IMR-90 (cell line): ENCODE measurements around the gene MECR. TPM values are rescaled to one million over a fixed set of nuclear protein-coding genes. Genes with fewer than 3 reads are reported as not detected.

Experiments used
- ATAC-seq: fragments of 200-7000 bp; cut with Tn5 transposase; 2 replicates; pipeline ENCODE4 v1.9.1; 2020; ENCODE audit warnings: low read depth, mild to moderate bottlenecking, moderate library complexity
- BruUV-seq: library from RNA; stranded (reverse); fragments of 400-500 nt; replicated peaks from 2 replicates; lab custom pipeline; 2021; lab: Mats Ljungman, UMichigan
- CTCF ChIA-PET: fragments of 300-600 bp; formaldehyde crosslinking; extraction: SDS; loops from one replicate; lab custom pipeline; 2021; ENCODE audit warnings: antibody characterized with exemption; lab: Yijun Ruan, JAX
- POLR2A ChIA-PET: fragments of 300-600 bp; sonication (Branson Sonifier 250); formaldehyde crosslinking; loops from one replicate; lab custom pipeline; 2022; ENCODE audit warnings: antibody characterized with exemption; ENCODE audit not compliant: unreplicated experiment; lab: Charles Lee
- DNase-seq: peaks from one replicate; pipeline ENCODE4 v3.0.0; 2013
- H2AFZ ChIP-seq: replicated peaks from 2 replicates; pipeline ENCODE3; 2013; ENCODE audit warnings: low read length, mild to moderate bottlenecking; ENCODE audit not compliant: poor library complexity
- H2AK5ac ChIP-seq: 2 replicates; pipeline ENCODE4 v1.6.1; 2013; ENCODE audit warnings: low read depth, low read length, inconsistent platforms
- H2AK9ac ChIP-seq: replicated peaks from 2 replicates; pipeline ENCODE3; 2013; ENCODE audit warnings: mild to moderate bottlenecking, low read depth, low read length, moderate library complexity; ENCODE audit not compliant: poor library complexity
- H2BK120ac ChIP-seq: 2 replicates; pipeline ENCODE4 v1.6.1; 2013; ENCODE audit warnings: low read depth, low read length, inconsistent platforms
- H2BK15ac ChIP-seq: 3 replicates; pipeline ENCODE4 v1.6.1; 2013; ENCODE audit warnings: low read depth, low read length, inconsistent platforms
- H2BK20ac ChIP-seq: 2 replicates; pipeline ENCODE4 v1.6.1; 2013; ENCODE audit warnings: low read depth, mild to moderate bottlenecking, inconsistent platforms, low read length, moderate library complexity
- H2BK5ac ChIP-seq: 2 replicates; pipeline ENCODE4 v1.6.1; 2013; ENCODE audit warnings: mild to moderate bottlenecking, low read depth, low read length, inconsistent platforms; ENCODE audit not compliant: poor library complexity, severe bottlenecking
- H3K14ac ChIP-seq: replicated peaks from 2 replicates; pipeline ENCODE4 v1.6.1; 2013; ENCODE audit warnings: low read depth, low read length, inconsistent platforms
- H3K18ac ChIP-seq: 2 replicates; pipeline ENCODE4 v1.6.1; 2013; ENCODE audit warnings: low read depth, low read length, control low read depth
- H3K23ac ChIP-seq: 2 replicates; pipeline ENCODE4 v1.6.1; 2013; ENCODE audit warnings: low read depth, low read length, inconsistent platforms
- H3K27ac ChIP-seq: 2 replicates; pipeline ENCODE4 v1.5.1; 2013; ENCODE audit warnings: mild to moderate bottlenecking, control low read depth, low read length; ENCODE audit not compliant: insufficient read depth
- H3K27me3 ChIP-seq: 2 replicates; pipeline ENCODE4 v1.6.1; 2013; ENCODE audit warnings: low read length; ENCODE audit not compliant: control insufficient read depth, insufficient read depth
- H3K36me3 ChIP-seq: 2 replicates; pipeline ENCODE4 v1.6.1; 2013; ENCODE audit warnings: low read length, mixed read lengths; ENCODE audit not compliant: control insufficient read depth, insufficient read depth
- H3K4ac ChIP-seq: 2 replicates; pipeline ENCODE4 v1.6.1; 2013; ENCODE audit warnings: low read depth, low read length, inconsistent platforms
- H3K4me1 ChIP-seq: 2 replicates; pipeline ENCODE4 v1.6.1; 2013; ENCODE audit warnings: low read length, mixed read lengths; ENCODE audit not compliant: control insufficient read depth, insufficient read depth
- H3K4me2 ChIP-seq: 2 replicates; pipeline ENCODE4 v1.6.1; 2013; ENCODE audit warnings: low read depth, mild to moderate bottlenecking, control low read depth, low read length, moderate library complexity
- H3K4me3 ChIP-seq: 2 replicates; pipeline ENCODE4 v1.5.1; 2013; ENCODE audit warnings: low read depth, mild to moderate bottlenecking, control low read depth, low read length, moderate library complexity; ENCODE audit not compliant: insufficient read depth
- H3K56ac ChIP-seq: 2 replicates; pipeline ENCODE4 v1.6.1; 2013; ENCODE audit warnings: low read length, inconsistent platforms; ENCODE audit not compliant: insufficient read depth; ENCODE audit errors: extremely low read depth
- H3K79me1 ChIP-seq, 2 experiments: 2 replicates each; pipeline ENCODE4 v1.6.1; 2013; ENCODE audit warnings: low read length in 2 of 2, inconsistent platforms in 1 of 2, low read depth in 1 of 2
- H3K9ac ChIP-seq: 2 replicates; pipeline ENCODE4 v1.6.1; 2013; ENCODE audit warnings: low read depth, low read length, control low read depth
- H3K9me1 ChIP-seq: 2 replicates; pipeline ENCODE4 v1.6.1; 2013; ENCODE audit warnings: low read length, inconsistent platforms; ENCODE audit not compliant: insufficient read depth
- H3K9me3 ChIP-seq: 2 replicates; pipeline ENCODE4 v1.6.1; 2013; ENCODE audit warnings: low read length; ENCODE audit not compliant: control insufficient read depth, insufficient read depth
- H4K20me1 ChIP-seq: 2 replicates; pipeline ENCODE4 v1.6.1; 2013; ENCODE audit warnings: low read length, inconsistent platforms; ENCODE audit not compliant: insufficient read depth
- H4K5ac ChIP-seq: 2 replicates; pipeline ENCODE4 v1.6.1; 2013; ENCODE audit warnings: mild to moderate bottlenecking, low read depth, low read length, control low read depth
- H4K8ac ChIP-seq, 2 experiments: 2 replicates each; pipeline ENCODE4 v1.6.1; 2013; ENCODE audit warnings: low read depth in 2 of 2, low read length in 2 of 2, control low read depth in 1 of 2, inconsistent platforms in 1 of 2
- H4K91ac ChIP-seq: 2 replicates; pipeline ENCODE4 v1.6.1; 2013; ENCODE audit warnings: low read depth, low read length, inconsistent platforms; ENCODE audit not compliant: insufficient read depth
- CEBPB ChIP-seq: IDR thresholded peaks from 2 replicates; pipeline ENCODE4 v1.6.1; 2012; ENCODE audit warnings: low read depth, low read length, improper control_type of control experiment
- ELK1 ChIP-seq: fragments of 150-350 bp; IDR thresholded peaks from 2 replicates; pipeline ENCODE4 v1.6.1; 2016; ENCODE audit warnings: low read depth, mild to moderate bottlenecking, low read length, moderate library complexity, borderline replicate concordance
- WGBS, 2 experiments: methylation state at CpG; one replicate each; pipeline versions ENCODE4 v1.1.5 to v1.1.7; 2013; ENCODE audit warnings: missing lambda C conversion rate in 2 of 2; ENCODE audit not compliant: insufficient read length in 1 of 2; ENCODE audit errors: extremely low coverage in 2 of 2; 5-methylcytosine and 5-hydroxymethylcytosine counted together
- dilution Hi-C: fragments of 300-500 bp; cut with HindIII; formaldehyde crosslinking; loops from one replicate; pipeline ENCODE4 v1.14.3; 2018; ENCODE audit warnings: low sequenced_read_pairs; ENCODE audit not compliant: unreplicated experiment
- in situ Hi-C: fragments of 300-500 bp; cut with MboI; formaldehyde crosslinking; loops from 3 replicates; pipeline ENCODE4 v1.14.3; 2019; ENCODE audit warnings: low sequenced_read_pairs, inconsistent platforms, mixed read lengths
- intact Hi-C: fragments of 100-400 bp; cut with micrococcal nuclease; formaldehyde crosslinking; loops from 2 replicates; pipeline ENCODE4 v1.10.0; 2022
- polyA plus RNA-seq, 3 experiments: library from polyadenylated mRNA; depleted of rRNA; stranded (reverse); fragments of >200 nt; gene quantifications; 2 replicates each; pipeline ENCODE4 v1.2.3, GENCODE V29; 2012; ENCODE audit warnings: low replicate concordance in 1 of 3
- total RNA-seq: library from RNA; depleted of rRNA; stranded (reverse); fragments of >200 nt; gene quantifications from 2 replicates; pipeline ENCODE4 v1.2.3, GENCODE V29; 2012

Gene MECR
- total and polyA plus RNA-seq, 2 of the 4 experiments (the other 2 are of a cell fraction): 20.3 to 24.8 TPM

GRCh38 chr1:29239142-29239541, 8.4 kb upstream of the MECR start:
- Histone ChIP-seq H2BK5ac (no peak overlapping the region), H3K9ac (no peak overlapping the region), H4K91ac (no peak overlapping the region), H4K8ac (no peak overlapping the region; a peak in 1 of 4 replicates), H3K14ac (no peak overlapping the region), H3K4me1 (peaks cover 20% of the 10 kb centered on the region), H2AFZ (no peak overlapping the region), H3K79me1 (peaks cover 3 to 5% of the 10 kb centered on the region in 2 experiments; a peak in 2 of 4 replicates), H4K20me1 (no peaks in the 10 kb centered on the region), H3K9me1 (0 out of 2 replicates have a peak, but pooled peaks cover 4% of the 10 kb centered on the region), H3K27ac (no peak overlapping the region), H3K4me2 (no peak overlapping the region), H3K4ac (no peak overlapping the region), H3K56ac (no peak overlapping the region), H3K36me3 (no peaks in the 10 kb centered on the region), H3K18ac (no peak overlapping the region), H3K4me3 (no peak overlapping the region), H2AK9ac (peak overlapping the region; percentile 8), H2BK20ac (no peak overlapping the region), H2AK5ac (no peak overlapping the region), H3K27me3 (peaks cover 2% of the 10 kb centered on the region; the same call in 1 of the 2 replicates), H2BK120ac (no peak overlapping the region), H3K23ac (no peak overlapping the region), H2BK15ac (no peak overlapping the region; the same call in 2 of the 3 replicates), H3K9me3 (no peaks in the 10 kb centered on the region), H4K5ac (no peak overlapping the region)
- DNase-seq (no peak), ATAC-seq (no peak)
- ChIA-PET CTCF (interaction anchor here (1.4 kb wide), 1 partner anchor 464 kb away, joined by 3 read pairs; no protein-coding TSS in a partner anchor), POLR2A (no interaction called here)
- intact Hi-C loops: loop anchor here (5.0 kb wide), 1 partner anchor 553 kb away; no protein-coding TSS in a partner anchor
- no TSS peak for BruUV-seq
- in situ Hi-C loops: loop anchor here (10.0 kb wide), 1 partner anchor 1476 kb away; no protein-coding TSS in a partner anchor
- dilution Hi-C loops: no loop called here
- TF ChIP-seq ELK1 (no peak), CEBPB (peak; percentile 30; the same call in 1 of the 2 replicates)
- 77% methylated on average over 2 of the region's 7 CpGs; no CpG with 5 or more reads in 1 of the 2 experiments for WGBS, 2 experiments
